NCI-H2227 treated with DMSO at 0.1 percent for 48 hours (cell line): ENCODE results near the gene ERVK3-1.
A peak's percentile ranks its signal among the peaks of the same experiment; 100 is the strongest.
"Not testable (repeated sequence)": the region's sequence is repeated elsewhere in the genome, so short reads cannot be mapped to it uniquely, and the experiment has no call there.

Experiments
- DNase-seq: peaks from one replicate; lab custom pipeline; 2025; lab: John Stamatoyannopoulos, UW

ERVK3-1 gene

GRCh38 chr19:58305065-58305931, at the start of gene ERVK3-1:
TSS of gene ERVK3-1 (plus strand) at chr19:58305377. CDS start at chr19:58312169, 6,792 bp downstream.
- DNase-seq, result peak; percentile 100

GRCh38 chr19:58258259-58258658, 46.9 kb upstream of the ERVK3-1 start:
- DNase-seq, result not testable (repeated sequence)

GRCh38 chr19:58261600-58261967, 43.6 kb upstream of the ERVK3-1 start:
- DNase-seq, result no peak

- DNase-seq, result no peak
Measured at GRCh38 chr19:58261968-58262921, 42.9 kb upstream of the ERVK3-1 start.

- no peak for DNase-seq
Measured at GRCh38 chr19:58262922-58263296, 42.3 kb upstream of the ERVK3-1 start.

GRCh38 chr19:58265100-58265499, 40.1 kb upstream of the ERVK3-1 start:
- no peak for DNase-seq

GRCh38 chr19:58268344-58268743, 36.8 kb upstream of the ERVK3-1 start:
- no peak for DNase-seq

GRCh38 chr19:58274771-58275201, 30.4 kb upstream of the ERVK3-1 start:
- no peak for DNase-seq

- no peak for DNase-seq
Measured at GRCh38 chr19:58275564-58275963, 29.6 kb upstream of the ERVK3-1 start.

- DNase-seq, result no peak
Measured at GRCh38 chr19:58277197-58277596, 28.0 kb upstream of the ERVK3-1 start.

- DNase-seq, result no peak
Measured at GRCh38 chr19:58277748-58278540, 27.2 kb upstream of the ERVK3-1 start.

- peak; percentile 100 for DNase-seq
Measured at GRCh38 chr19:58278541-58279041, 26.6 kb upstream of the ERVK3-1 start, which contains the start of gene ZNF8. TSS of gene ZNF8 (plus strand) at chr19:58278955. CDS start at chr19:58279082, 127 bp downstream.

GRCh38 chr19:58279042-58279924, 25.9 kb upstream of the ERVK3-1 start:
- DNase-seq, result peak; percentile 87

GRCh38 chr19:58279925-58280316, 25.3 kb upstream of the ERVK3-1 start:
- DNase-seq, result no peak

- DNase-seq, result no peak
Measured at GRCh38 chr19:58284199-58284598, 21.0 kb upstream of the ERVK3-1 start.

GRCh38 chr19:58291943-58292342, 13.2 kb upstream of the ERVK3-1 start:
- DNase-seq, result no peak

- no peak for DNase-seq
Measured at GRCh38 chr19:58294743-58295374, 10.3 kb upstream of the ERVK3-1 start.

- no peak for DNase-seq
Measured at GRCh38 chr19:58296104-58296503, 9.1 kb upstream of the ERVK3-1 start.

GRCh38 chr19:58300620-58301019, 4.6 kb upstream of the ERVK3-1 start:
- no peak for DNase-seq

GRCh38 chr19:58304255-58304654, 922 bp upstream of the ERVK3-1 start:
- DNase-seq, result no peak
